ENCODE measurements around the gene AMBP.

- no peak for TF ChIP-seq CTCF (IDR thresholded peaks at IDR 0.05 in 8 of 11, conservative IDR thresholded peaks at IDR 0.05 in 3 of 11)
- no peak for TF ChIP-seq POLR2A (IDR thresholded peaks at IDR 0.05)
Measured at GRCh38 chr9:114012126-114012525, 66.0 kb downstream of the AMBP start.

Measured in spleen (tissue), 7 donors.